ENCODE results near the gene GABBR2.

GABBR2 gene

GRCh38 chr9:98568234-98568908, 140.4 kb downstream of the GABBR2 start:
- DNase-seq, result no peak

DNA sequence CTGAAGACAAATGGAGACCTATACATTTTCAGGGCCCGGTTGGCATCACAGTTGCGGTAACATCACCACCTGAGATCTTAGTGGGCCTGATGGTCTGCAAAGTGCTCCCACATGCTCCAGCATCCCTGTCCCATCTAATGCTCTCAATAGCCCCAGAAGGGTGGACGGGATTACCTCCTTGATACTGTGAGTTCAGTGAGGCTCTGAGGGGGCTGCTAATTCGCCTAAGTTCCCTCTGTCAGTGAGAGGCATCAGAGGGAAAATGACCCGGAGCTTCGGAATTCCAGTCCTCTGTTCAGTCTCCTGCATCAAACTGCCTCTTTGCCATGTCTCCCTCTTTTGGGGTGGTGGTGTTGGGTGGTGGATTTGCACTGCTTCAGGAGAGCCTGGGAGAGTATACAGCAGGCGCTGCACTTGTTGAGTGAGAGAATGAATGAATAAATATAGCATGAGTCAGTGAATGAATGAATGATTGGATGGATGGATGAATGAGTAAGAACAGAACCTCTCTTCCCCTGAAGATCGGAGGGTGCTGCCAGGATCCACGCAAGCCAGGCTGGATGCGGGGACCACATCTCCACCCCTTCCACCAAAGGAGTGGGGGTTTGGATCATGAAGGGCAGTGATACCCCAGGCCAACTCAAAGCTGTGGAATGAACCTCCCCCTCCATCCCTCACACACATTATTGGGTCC, 141.0 kb downstream of the GABBR2 start:
- DNase-seq, result no peak

DNA sequence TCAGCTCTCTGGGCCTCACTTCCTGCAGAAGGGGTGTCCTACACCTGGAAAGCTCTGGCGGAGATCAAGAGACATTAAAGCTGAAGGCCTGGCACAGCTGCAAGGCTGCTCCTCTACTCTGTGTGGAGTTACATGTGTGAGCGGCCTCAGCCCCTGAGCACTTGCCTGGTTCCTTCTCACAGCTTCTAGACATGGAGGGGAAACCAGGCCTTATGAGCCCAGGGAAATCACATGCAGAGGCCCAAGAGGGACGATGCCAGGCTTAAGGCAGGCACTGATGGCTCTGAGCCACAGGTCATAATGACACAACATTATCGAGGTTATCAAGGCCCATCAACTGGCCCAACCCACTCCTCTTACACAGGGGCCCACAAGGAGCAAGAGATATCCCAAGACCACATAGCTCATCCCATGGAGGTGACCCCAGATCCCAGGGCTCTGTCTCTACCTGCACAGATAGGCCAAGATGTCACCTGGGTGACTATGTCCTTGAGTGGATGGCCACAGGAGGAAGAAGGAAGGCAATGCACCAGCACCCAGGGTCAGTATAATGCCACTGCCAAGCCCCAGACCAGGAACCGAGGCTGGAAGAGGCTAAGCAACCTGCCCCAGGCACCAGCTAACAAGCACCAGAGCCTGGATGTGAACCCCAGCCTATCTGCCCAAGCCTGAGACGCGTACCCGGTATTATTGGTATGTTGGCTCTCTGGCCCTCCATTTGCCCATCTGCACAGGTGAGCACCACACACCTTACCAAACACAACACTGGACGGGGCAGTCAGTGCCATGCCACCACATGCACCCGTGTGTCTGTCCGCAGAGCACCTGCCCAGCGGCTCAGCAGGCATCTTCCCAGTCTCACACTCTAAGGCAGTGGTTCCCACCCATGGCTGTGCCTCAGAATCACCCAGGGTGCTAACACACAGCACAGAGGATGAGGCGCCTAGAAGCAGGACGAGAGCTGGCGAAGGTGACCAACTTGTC, 143.3 kb downstream of the GABBR2 start:
- DNase-seq, result no peak

- DNase-seq, result no peak
These were observed 144.0 kb downstream of the GABBR2 start for GRCh38 chr9:98564714-98565113.

GRCh38 chr9:98563988-98564387, 144.7 kb downstream of the GABBR2 start:
- DNase-seq, result no peak

GRCh38 chr9:98563212-98563907, 145.4 kb downstream of the GABBR2 start:
- no peak for DNase-seq

DNA sequence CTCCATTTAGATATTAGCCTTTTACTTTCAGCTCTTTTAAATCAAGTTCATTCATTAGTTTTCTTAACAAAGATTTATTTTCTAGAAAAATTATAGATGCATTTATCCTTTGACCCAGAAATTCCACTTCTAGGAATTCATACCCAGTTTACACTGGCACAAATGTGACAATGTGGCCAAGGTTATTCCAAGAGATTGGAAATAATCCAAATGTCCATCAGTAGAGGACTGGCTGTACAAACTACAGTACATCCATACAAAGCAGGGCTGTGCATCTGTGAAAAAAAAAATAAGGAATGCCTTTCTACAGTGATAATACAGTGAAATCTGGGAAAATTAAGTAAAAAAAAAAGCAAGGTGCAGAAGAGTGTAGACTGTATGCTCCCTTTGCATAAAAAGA, 149.2 kb downstream of the GABBR2 start:
- DNase-seq, result peak in 1 of 14 donors; percentile 66

GRCh38 chr9:98558575-98558974, 150.2 kb downstream of the GABBR2 start:
- no peak for DNase-seq

DNA sequence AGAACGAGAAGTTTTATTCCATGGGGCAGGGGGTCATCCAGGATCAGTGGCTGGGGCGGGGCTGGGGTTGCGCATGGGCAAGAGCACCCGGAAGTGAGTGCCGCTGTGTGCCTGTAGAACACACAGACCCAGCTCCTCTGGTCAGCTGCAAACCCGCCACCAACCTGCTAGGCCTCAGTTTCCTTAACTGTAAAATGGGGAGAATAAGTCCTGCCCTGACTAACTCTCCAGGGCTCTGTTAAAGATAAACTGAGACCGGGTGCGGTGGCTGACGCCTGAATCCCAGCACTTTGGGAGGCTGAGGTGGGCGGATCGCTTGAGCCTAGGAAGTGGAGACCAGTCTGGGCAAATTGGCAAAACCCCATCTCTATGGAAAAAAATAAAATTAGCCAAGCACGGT, 152.2 kb downstream of the GABBR2 start:
- no peak for DNase-seq

DNA sequence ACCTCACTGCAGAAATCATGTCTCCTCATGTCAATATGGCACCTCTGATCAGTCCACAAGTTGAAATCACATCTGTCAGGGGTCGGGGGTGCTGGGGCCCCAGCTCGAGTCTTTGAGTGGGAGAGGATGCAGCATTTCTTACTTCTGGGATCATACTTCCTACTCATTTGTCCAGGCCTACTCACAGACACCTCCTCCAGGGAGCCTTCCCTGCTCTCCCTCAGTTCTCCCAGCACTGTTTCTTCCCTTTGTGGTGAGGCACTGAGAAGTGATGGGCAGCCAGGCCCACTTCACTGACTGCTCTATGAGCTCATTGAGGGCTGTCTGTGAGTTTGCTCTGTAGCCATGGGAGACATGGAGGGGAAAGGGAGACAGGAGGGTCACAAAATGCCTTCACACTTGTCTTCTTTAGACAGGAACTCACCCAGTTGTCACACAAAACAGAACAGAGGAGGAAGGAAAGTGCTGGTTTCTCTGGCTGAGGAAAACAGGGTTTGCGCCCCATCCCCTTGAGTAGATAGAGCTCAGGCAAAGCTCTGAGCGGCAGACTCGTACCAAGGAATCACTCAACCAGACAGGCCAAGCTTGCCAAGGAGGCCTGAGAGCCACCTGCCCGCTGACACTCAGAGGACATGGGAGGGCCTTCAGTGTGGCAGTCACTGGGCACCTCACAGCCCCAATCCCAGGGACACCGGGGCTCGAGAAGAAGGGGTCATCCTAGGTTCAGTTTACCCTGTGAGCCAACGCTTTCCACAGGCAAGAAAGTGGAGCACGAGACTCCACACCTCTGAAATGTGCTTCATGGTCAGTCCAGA, 152.9 kb downstream of the GABBR2 start:
- DNase-seq, result peak in 1 of 14 donors; percentile 27

DNA sequence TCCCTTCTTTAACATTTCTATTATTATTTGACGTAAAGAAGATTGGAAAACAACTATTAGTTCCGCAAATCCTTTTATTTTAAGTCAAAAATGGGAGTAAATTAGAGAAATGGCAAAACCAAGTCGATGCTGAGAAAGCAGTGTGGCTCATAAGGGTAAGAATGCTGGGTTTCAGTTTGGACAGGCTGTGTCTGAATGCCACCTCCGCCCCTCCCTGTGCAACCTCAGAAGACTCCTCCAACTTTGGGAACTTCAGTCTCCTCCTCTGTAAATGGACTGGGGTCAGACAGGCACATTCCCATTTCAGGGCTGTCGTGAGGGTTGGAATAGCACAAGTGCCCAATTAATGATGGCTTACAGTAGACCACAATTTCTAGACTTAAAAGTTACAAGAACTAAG, 154.0 kb downstream of the GABBR2 start:
- no peak for DNase-seq

GRCh38 chr9:98552331-98552730, 156.4 kb downstream of the GABBR2 start:
- DNase-seq, result no peak

DNA sequence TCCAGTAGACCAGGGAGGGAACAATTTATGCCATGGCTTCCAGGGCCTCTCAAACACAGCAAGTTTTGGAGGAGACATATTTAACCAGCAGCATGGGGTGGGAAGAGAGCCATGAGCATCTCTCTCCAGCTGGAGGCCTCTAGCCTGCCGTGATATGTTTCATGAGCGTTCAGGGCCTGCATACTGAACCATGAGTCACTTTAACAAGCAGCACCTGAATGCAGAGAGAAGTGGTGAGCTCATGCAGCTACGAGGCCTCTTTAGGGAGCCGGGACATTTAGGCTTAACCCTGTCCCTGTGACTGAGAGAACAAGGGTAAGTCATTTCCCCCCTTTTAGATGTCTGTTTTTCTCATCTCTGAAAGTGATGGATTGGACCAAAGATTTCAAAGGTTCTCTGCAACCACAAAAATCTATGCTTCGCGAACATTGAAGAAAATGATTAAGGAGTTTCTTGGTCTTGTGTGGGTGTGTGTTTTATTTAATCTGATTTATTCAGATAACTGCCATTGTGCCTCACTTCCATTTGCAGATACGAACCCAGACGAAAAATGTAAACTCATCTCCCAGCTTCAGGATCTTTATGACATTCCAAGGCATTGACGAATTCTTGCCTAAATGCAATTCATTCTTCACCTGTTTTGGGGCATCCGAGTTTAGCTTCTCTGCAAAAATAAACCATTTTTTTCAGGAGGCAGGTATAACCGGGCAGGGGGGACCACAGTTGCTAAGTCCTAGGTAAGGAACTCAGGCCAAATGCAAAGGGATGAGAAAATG, 157.0 kb downstream of the GABBR2 start:
- peak in 1 of 14 donors; percentile 85 for DNase-seq

DNA sequence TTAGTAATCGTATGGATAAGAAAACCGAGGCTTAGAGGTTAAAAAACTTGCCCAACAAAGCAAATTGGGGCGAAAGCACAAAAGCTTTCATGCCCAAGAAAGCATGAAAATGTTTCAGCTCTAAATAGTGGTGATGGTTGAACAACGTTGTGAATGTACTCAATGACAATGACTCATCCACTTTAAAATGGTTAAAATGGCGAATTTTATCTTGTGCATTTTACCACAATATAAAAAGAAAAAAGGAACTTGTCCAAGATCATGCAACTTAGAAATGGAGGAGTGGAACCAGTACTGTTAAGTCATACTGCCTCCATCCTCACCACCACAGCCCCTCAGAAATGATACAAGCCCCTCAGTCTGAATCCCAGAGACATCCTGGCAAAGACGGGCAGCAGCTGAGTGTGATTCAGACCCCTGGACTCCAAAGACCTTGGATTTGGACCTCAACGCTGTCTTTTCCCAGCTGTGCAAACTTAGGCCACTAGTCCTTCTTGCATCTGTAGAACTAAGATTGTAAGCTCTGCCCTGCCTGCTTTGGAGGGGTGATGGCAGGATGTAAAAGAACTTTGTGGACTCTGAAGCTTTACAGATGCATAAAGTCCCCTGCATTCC, 158.4 kb downstream of the GABBR2 start:
- no peak for DNase-seq

- DNase-seq, result no peak
These were observed 159.3 kb downstream of the GABBR2 start for GRCh38 chr9:98549401-98549800.

- no peak for DNase-seq
These were observed 161.1 kb downstream of the GABBR2 start for GRCh38 chr9:98547606-98548005.

GRCh38 chr9:98545021-98545420, 163.7 kb downstream of the GABBR2 start:
- no peak for DNase-seq

DNA sequence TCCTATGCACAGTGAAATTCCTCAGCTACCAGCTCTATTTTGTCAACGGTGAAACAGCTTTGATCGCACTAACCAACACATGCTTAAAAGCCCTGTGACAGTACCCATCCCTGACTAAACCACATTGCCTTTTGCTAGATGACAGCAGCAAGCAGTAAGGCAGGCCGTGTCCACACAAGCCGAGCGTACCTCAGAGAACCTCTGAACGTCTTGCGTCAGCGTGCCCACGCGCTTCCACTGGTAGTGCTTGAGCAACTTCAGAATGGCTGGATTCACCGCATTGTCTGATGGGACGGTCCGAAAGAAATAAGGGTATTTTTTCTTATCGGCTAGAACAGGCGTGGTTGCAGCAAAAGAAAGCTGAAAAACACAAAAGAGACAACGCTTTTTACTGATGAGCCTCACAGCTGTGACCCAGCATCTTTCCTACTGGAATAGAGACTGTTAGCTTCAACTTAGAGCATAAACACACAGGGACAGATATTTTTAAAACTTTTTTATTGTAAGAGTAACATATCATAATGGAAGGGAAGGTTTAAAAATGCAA, 167.0 kb downstream of the GABBR2 start:
- no peak for DNase-seq

DNA sequence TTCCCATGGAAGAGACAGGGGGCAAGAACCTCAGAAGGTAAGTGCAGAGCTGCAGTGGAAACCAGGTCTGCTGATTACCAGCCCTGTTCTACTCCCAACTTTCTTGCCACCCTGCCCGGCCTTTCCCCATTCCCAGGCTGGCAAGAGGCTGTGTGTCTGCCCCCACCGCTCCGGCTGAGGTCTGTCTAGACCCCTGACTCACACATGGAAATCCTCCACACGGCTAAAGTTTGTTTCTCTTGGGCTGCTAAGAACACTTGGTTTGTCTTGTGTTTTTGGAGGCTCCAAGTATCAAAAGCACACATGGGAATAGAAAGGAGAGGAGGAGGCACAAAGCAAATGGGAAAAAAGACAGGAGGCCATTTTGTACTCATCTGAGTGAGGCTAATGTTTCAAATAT, 168.3 kb downstream of the GABBR2 start:
- DNase-seq, result no peak

DNA sequence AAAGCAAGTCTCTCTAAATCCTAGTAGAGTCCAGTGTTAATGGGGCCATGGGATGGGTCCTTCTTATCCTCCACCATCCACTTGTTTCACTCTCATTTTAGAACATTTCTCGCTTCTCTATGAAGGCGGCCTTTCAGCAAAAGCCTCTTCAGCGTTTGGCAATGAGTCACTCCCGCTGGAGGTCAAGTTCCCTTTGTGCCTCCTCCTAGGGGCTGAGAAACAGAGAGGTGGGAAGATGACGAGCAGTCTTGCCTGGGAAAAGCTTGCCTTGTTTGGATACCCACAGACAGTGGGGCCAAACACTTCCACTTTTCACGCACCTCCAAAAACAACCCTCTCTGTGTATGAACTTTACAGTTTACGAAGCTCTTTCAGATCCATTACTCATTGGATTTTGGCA, 168.8 kb downstream of the GABBR2 start:
- no peak for DNase-seq
